Tibial nerve (tissue), 4 donors: Measurements from ENCODE around the gene KASH5.

Experiments
- CTCF ChIP-seq, 5 experiments: fragments of 200-600 bp in 3 of 5; fragments of 450-650 bp in 2 of 5; sonication (generic) in 3 of 5; IDR thresholded peaks; one replicate each; pipeline ENCODE4 v1.5.1; 2016 to 2019; ENCODE audit warnings: antibody characterized with exemption in 5 of 5, mild to moderate bottlenecking in 3 of 5, moderate library complexity in 2 of 5
- EP300 ChIP-seq, 2 donors: sonication (generic); formaldehyde crosslinking; IDR thresholded peaks; one replicate each; pipeline ENCODE4 v1.6.1; 2017; ENCODE audit warnings: antibody characterized with exemption in 2 of 2, mild to moderate bottlenecking in 1 of 2
- POLR2A ChIP-seq, 2 donors: fragments of 450-650 bp; IDR thresholded peaks; one replicate each; pipeline ENCODE4 v1.6.1; 2017; ENCODE audit warnings: antibody characterized with exemption in 2 of 2, mild to moderate bottlenecking in 2 of 2, moderate library complexity in 2 of 2

GRCh38 chr19:49421878-49422202 is 33.8 kb downstream of the KASH5 start:
- TF ChIP-seq CTCF (IDR thresholded peaks at IDR 0.05), result no peak
- TF ChIP-seq EP300 (IDR thresholded peaks at IDR 0.05), result no peak
- no peak for TF ChIP-seq POLR2A (IDR thresholded peaks at IDR 0.05)
